CD4-positive, alpha-beta T cell treated with Interleukin-15 for 4 hours (primary cell): ENCODE measurements around the gene PPM1B.
"Not testable (repeated sequence)": the region's sequence is repeated elsewhere in the genome, so short reads cannot be mapped to it uniquely, and the experiment has no call there.

ENCODE experiments used
- DNase-seq: peaks from one replicate; pipeline ENCODE4 v3.0.0-alpha.2; 2020; ENCODE audit warnings: low spot score

PPM1B gene

DNA sequence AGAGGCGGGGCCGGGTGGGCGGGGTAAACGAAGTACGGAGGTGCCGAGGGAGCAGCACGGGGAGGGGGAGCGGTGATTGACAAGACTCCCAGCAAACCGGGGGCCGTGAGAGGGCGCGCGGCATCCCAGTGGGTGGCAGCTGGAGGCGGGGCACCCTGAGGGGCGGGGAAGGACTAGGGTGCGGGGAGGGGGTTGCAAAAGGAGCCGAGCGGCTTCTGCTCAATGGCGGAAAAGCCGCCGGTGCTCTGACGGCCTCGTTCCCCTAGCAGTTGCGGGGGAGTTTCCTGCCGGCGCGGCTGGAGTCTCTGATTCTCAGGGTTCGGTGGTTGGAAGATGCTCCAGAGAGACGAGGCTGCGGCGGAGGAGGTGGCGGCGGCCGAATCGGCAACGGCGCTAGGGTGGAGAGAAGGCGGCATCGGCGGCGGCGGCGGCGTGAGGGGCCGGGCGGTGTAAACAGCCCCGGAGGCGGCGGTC is at the start of gene PPM1B:
TSS of gene PPM1B (plus strand) at position 195 of the 474 bp plus-strand sequence. CDS start 32,325 bp downstream, outside the sequence.
- DNase-seq: no peak

DNA sequence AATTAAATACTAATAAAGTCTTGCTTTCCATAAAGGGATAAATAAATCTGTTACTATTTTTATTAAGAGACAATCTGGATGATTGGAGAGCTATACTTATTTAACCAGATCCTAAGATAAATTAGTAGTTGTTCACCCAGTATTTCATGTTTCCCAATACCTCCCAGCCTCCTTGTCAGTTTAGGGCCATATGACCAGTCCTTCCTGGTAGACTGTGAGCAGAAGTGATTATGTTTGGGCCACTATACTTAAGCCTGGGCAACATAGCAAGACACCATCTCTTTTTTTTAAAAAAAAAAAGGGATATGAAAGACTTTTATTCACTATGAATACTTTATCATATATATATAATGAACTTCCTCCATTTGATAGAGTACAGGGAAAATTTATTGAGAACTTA is 48.8 kb upstream of the PPM1B start:
- no peak for DNase-seq

DNA sequence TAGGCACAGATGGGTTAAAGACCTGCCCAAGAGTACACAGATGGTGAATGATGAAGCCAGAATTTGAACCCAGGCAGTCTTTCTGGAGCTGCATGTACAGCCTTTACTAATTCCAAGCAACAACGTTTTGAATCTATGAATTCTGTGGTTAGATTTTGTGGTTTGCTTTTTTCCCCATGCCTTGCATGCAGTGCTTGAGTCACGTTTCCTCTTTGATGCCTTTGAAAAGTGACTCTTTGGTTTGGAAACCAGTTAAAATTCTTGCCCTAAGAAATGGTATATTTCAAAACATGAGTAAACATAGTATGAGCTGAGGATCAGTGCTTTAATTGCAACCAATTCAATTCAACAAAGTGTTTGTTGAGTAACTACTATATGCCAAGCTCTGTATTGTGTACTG is 48.2 kb upstream of the PPM1B start:
- peak; percentile 59 for DNase-seq

DNA sequence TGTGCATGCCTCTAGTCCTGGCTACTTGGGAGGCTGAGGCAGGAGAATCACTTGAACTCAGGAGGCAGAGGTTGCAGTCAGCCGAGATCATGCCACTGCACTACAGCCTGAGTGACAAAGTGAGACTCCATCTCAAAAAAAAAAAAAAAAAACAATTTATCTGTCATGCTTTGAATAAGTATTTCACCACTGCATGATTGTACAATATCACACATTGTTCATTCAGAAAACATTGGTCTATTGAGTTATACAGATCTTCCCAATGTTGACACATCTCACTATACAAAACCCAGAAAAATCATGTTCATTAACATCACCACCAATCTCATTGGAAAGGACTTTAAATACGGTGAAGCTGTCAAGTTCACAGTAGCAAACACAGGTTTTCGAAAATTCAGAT is 46.8 kb upstream of the PPM1B start:
- DNase-seq: no peak

DNA sequence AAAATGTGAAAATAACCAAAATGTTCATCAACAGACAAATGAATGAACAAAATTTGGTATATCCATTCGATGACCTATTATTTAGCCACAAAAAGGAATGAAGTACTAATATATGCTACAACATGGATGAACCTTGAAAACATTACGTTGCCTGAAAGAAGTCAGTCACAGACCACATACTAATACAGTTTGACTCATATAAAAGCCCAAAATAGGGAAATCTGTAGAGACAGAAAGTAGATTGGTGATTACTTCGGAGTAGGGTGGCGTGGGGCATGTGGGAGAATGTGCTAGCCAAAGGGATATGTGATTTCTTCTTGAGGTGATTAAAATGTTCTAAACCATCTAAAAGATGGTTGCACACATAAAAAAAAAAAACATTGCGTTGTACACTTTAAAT is 44.2 kb upstream of the PPM1B start:
- DNase-seq: no peak

DNA sequence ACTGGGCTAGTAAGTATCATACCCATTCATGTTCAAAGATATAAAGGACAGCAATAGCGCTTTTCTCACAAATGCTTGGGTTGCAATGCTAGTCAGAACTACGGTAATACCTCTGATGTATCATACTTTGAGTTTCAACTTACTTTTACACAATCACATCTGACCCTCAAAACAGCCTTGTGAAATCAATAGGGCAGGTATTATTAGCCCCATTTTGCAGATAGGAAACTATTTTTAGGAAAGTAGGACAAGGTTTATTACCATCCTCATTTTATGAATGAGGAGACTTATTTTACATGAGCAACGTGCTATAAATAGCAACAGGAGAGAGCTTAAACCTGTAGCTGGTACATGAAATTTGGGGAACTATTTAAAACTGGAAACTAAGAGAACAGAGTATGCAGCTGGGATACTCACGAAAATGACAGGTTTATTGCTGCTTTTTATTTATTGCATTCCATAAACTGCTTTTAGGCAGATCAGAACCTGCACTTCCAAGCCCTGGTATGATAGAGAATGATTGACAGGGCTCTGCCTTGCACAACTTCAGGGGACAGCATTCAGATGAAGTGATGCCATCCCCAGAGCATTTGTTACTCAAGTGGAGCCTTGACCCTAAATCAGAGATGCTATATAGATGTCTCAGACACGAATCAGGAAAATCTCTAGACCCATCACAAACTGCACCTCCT is 42.4 kb upstream of the PPM1B start:
- no peak for DNase-seq

DNA sequence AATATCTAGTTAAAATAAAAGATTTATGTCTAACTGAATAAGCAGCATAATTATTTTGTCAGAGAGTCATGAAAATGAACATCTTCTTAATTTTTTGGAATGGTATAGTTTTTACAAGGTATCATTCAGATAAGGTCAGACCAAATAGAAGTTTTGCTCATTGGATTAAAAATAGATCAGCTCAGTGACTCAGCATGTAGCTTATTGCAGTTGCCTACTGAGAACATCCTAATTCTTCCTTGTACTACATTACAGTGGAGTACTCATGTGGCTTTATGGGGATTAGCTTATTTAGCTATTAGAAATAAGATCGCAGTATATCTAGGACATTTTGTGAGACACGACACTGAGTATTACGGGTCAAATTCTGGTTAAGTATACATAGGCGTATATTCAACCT is 38.2 kb upstream of the PPM1B start:
- DNase-seq: no peak

DNA sequence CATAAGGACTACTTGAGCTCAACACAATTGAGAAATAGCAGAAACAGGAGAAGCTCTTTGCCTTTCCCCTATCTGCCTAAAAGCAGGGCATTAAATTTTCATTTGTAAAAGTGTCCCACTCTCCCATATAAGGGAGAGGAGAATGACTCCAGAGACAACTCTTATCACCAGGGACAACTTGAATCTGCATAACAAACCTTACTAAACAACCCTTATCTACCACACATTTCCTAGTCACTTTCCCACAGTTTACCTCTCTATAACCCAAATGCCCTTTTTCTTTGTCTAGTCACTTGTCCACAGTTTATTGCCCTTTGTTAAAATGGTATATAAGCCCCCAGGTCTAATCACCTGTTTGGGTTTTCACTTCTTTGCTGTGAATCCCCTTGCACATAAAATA is 37.5 kb upstream of the PPM1B start:
- no peak for DNase-seq

DNA sequence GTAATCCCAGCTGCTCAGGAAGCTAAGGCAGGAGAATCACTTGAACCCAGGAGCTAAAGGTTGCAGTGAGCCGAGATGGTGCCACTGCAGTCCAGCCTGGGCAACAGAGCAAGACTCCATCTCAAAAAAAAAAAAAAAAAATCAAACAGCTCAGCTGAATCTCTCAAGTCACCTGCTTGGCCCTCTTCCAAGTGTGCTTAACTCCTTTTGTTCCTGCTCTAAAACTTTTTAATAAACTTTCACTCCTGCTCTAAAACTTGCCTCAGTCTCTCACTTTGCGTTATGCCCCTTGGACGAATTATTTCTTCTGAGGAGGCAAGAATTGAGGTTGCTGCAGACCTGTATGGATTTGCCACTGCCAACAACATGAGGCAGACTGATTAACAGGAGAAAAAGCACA is 35.1 kb upstream of the PPM1B start:
- not testable (repeated sequence) for DNase-seq

DNA sequence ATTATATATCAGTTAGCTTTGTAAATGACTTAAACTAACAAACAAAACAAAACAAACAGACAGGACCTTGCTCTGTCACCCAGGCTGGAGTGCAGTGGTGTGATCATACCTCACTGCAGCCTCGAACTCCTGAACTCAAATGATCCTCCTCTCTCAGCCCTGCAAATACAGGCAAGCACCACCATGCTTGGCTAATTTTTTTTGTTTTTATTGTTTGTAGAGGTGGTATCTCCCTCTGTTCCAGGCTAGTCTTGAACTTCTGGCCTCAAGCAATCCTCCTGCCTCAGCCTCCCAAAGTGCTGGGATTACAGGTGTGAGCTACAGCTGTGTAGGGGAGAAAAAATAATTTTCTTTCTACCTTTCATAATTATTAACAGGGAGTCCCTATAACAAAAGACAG is 33.8 kb upstream of the PPM1B start:
- DNase-seq: no peak

DNA sequence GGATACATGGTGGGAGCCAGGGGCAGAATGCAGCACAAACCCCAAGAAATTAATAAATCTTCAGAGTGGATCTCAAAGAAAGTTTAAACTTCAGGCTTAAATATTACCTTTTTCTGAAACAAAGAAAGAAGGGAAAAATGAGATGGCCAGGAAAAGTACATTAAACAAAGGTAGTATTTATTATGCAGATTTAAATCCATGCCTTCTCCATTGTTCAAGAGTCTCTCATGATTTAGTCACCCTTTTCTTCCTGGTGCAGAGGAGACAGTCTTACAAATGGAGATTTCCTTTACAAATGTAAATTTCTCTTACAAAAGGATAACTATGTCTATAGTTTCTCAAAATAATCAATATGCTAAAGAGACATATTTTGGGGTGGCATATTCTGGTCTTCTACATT is 33.4 kb upstream of the PPM1B start:
- DNase-seq: no peak

DNA sequence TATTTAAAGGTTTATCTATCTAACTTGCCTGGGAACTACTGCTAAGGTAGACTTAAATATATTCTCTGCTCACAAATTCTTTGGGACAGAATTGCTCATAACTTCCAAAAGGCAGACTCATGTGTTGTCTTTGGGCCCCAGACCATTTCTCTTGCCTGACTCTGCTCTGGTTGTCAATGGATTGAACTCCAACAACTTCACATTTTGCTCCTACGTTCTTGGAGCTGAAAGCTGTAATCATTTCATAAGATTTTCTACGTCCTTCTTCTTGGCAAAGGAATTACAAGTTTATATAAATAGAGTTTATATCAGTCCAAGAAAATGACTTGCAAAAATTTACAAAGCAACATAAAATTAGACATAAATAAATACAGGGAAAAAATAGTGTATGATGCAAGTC is 32.9 kb upstream of the PPM1B start:
- DNase-seq: no peak

DNA sequence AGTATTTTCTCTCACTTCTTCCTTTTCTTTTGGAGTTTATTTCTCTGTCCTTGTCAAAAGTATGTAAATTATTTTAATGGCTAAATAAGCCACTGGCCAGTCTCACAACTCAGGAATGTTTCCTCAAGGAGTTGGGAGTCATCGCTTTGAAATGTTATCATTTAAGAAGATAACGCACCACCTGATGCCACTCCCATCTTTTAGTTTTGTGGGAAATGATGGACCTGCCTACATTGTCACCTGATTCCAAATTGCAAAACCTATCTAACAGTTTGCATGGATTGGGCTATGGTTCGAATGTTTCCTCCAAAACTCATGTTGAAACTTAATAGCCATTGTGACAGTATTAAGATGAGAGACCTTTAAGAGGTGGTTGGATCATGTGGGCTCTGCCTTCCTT is 32.4 kb upstream of the PPM1B start:
- DNase-seq: no peak

DNA sequence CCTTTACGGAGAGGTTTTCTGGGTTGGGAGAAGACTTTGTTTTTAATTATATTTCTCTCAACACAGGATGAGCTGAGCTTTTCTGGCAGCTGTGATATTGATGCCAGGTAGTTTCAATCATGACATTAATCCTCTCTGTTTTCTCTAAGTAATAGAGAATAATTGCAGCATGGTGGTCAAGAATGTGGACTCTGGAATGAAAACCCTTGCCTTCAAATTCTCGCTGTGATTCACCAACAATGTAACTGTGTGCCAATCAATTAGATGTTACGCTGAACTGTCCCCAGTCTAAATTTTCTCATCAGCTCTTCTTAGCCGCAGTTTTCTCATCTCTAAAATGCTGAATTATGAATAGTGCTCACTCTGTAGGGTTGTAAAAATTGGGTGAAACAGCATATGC is 31.6 kb upstream of the PPM1B start:
- no peak for DNase-seq

DNA sequence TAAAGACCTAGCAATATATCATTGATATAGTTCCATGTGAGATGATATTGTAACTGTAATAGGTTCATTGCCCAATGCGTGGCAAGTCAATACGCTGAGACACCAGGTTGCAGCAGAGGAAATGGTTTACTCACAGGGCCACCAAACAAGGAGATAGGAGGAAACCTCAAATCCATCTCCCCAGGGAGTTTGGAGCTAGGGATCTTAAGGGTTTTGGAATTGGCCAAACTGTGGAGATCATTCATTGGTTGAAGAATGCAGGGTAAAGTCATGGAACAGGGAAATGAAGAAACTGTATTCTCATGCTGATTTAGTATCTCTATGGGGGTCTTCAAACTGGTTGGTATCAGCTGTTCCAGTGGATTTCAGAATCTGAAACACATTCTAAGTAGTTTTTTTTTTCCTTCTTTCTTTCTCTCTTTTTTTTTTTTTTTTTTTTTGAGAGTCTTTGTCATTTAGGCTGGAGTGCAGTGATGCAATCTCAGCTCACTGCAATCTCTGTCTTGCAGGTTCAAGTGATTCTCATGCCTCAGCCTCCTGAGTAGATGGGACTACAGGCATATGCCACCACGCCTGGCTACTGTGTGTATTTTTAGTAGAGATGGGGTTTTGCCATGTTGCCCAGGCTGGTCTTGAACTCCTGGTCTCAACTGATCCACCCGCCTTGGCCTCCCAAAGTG is 30.7 kb upstream of the PPM1B start:
- DNase-seq: no peak

DNA sequence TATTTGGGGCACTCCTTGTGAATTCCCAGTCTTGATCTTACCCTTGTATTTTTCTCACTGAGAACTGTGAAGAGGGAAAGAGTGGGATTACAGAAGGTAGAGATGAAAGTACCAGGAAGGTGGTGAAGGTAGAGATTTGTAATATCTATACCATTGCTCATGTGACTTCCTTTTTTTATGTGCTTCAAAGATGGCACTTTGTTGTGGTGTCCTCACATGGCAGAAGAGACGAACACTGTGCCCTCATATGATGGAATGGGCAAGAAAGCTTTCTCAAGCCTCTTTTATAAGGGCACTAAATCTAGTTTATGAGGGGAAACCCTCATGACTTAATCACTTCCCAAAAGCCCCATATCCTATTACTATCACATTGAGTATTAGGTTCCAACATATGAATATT is 28.9 kb upstream of the PPM1B start:
- DNase-seq: no peak

DNA sequence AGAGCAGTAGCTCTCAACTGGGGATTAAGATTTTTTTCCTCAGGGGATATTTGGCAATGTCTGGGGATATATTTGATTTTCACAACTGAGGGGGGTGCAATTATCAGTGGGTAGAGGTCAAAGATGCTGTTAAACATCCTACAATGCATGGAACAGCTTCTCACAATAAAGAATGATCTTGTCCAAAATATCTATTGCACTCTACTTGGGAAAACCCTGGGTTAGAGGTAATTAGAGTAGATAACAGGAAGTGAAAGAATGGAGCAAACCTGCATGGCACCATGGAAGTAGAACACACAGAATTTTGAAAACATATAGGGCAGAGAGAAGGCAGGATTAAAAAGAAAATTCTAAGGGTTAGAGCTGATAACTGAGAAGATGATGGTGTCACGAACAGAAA is 26.4 kb upstream of the PPM1B start:
- DNase-seq: no peak

DNA sequence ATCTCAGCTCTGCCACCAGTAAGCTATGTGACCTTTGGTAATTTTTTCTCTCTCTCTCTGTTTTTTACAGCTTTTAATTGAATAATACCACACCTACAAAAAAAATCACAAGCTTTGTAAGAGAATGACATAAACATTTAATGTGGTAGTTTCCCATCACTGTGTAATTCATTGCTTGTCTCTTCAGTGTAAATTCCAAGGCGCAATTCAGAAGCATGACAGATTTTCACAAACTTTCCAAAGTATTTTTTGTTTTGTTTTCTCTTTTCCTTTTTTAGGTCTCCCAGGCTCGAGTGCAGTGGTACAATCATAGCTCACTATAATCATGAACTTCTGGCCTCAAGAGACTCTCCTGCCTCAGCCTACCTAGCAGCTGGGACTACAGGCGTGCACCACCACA is 25.0 kb upstream of the PPM1B start:
- no peak for DNase-seq

DNA sequence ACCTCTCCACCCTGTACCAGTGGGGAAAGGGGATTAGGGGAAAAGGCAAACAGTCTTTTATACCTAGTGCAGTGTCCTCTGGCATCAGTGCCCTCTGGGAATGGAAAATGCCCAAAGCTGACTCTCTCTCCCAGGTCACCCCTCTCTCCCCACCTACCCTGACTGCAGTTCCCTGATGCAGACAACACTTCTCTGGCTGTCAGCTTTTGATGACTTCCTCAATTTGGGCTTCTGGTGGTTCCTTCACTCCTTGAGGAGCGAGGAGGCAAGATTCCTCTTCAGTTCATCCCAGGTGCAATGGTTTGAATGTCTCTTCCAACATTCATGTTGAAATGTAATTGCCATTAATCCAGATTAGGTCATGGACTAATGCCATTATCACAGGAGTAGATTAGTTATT is 19.7 kb upstream of the PPM1B start:
- no peak for DNase-seq

DNA sequence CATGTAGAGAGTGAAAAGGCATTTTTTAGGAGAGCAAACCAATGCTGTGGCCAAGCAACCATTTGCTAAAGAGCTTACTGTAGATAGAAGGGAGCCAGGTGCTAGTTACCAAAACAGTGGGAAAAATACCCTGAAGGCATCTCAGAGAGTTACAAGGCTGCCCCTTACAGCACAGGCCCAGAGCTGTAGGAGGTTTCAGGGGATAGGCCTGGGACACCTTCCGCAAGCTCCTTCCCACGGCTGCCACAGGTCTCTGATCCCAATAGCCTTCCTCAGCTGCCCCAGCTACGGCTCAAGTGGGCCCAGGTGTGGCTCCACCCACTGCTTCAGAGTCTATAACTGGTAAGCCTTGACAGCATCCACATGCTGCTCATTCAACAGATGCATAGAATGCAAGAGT is 18.2 kb upstream of the PPM1B start:
- DNase-seq: no peak

DNA sequence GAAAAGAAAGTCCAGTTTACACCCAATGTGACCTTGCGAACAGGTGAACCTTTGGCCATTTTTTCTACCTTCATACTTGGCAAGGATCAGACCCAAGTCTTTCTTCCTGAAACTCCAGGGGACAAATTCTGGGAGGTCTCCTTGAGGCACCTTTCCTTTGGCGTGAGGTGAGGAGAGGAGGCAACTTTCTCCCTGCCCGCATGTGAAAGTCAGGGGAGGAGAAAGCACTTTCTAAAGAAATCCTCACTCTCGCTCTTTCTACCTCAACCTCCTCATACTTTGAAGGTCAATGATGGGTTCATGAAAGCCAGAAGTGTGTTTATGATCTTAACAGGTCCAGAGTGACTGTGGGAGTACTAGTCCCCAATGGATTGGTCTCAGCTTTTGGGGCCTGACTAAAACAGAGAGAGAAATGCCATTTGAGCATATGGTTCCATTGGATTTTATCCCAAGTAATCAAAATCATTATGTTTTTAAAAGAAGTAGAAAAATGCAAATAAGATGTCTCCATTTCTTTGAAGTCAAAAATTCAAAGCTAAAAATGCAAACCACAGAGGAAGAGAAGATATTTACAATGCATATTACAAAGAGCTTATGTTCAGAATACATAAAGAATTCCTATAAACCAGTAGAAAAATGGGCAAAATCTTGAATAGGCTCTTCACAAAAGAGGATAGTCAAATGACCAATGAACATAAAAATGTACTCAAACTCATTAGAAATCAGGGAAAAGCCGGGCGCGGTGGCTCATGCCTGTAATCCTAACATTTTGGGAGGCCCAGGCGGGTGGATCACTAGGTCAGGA is 15.6 kb upstream of the PPM1B start:
- no peak for DNase-seq

DNA sequence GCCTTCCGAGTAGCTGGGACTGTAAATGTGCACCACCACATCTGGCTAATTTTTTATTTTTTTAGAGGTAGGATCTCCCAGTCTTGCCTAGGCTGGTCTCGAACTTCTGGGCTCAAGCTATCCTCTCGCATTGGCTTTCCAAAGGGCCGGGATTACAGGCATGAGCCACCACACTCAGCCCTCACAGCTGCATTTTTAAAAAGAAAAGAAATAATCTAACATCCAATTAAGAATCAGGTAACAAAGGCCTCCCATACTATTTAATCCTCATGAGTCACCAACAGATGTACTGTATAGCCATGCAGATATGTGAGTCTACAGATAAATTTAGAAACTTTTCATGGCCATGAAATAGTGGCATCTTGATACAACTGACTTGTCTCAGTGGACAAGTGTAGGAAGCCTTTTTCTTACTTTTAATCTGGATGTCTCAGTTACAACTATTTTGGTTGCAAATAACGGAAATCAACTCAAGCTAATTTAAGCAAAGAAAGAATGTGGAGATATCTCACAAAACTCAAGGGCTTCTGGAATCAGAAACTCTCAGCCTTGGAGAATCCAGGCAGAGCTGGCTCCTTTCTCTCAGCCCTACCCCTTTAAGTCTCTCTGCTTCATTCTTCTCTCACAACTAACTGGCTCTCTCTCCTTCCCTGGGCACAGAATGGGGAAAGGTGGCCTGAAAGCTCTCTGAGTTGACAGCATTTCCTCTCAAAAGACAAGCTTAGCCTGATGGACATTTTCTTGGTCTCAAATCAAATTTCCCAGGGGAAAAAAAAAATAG is 12.8 kb upstream of the PPM1B start:
- no peak for DNase-seq
